A549 (cell line): ENCODE results near the gene WSCD1. TPM values are rescaled to one million over a fixed set of nuclear protein-coding genes. Genes with fewer than 3 reads are reported as not detected.

Experiments used
- ATAC-seq, 2 experiments: fragments of 200-7000 bp in 1 of 2; fragments of >200 bp in 1 of 2; cut with Nextera tagmentation in 1 of 2; cut with Tn5 transposase in 1 of 2; 3 replicates each; pipeline versions ENCODE4 v1.8.0 to v1.9.1; 2018 to 2020; ENCODE audit warnings: mild to moderate bottlenecking in 1 of 2, moderate library complexity in 1 of 2
- CTCF ChIA-PET: fragments of 300-600 bp; sonication (Branson Sonifier 250); formaldehyde crosslinking; extraction: SDS; loops from one replicate; lab custom pipeline; 2021; ENCODE audit warnings: antibody characterized with exemption, inconsistent platforms; lab: Yijun Ruan, JAX
- POLR2A ChIA-PET: fragments of 350-600 bp; formaldehyde crosslinking; extraction: SDS; loops from one replicate; lab custom pipeline; 2021; ENCODE audit warnings: antibody characterized with exemption, inconsistent platforms; lab: Yijun Ruan, JAX
- DNase-seq, 2 experiments: peaks; one replicate each; pipeline versions ENCODE4 v3.0.0 to v3.0.0-alpha.2; 2011 to 2016; ENCODE audit warnings: low read depth in 1 of 2, low spot score in 1 of 2
- FAIRE-seq: peaks from 2 replicates; lab custom pipeline; 2011; peaks lifted over from hg19 to GRCh38; lab: Jason Lieb, UNC
- H3K27ac ChIP-seq, 2 experiments: fragments of >200 bp; sonication (Bioruptor Twin); formaldehyde crosslinking; 3 replicates each; pipeline ENCODE4 v1.5.1; 2016 to 2017
- H3K4me1 ChIP-seq: fragments of >200 bp; sonication (Bioruptor Twin); formaldehyde crosslinking; 3 replicates; pipeline ENCODE4 v1.6.1; 2016
- H3K4me2 ChIP-seq: fragments of >200 bp; sonication (Bioruptor Twin); formaldehyde crosslinking; 3 replicates; pipeline ENCODE4 v1.6.1; 2016
- H3K4me3 ChIP-seq: fragments of >200 bp; sonication (Bioruptor Twin); formaldehyde crosslinking; 3 replicates; pipeline ENCODE4 v1.5.1; 2016
- H3K9me3 ChIP-seq: fragments of >200 bp; sonication (Bioruptor Twin); formaldehyde crosslinking; 3 replicates; pipeline ENCODE4 v1.6.1; 2016
- BHLHE40 ChIP-seq: IDR thresholded peaks from 2 replicates; pipeline ENCODE4 v1.6.1; 2012; ENCODE audit warnings: low read depth, low read length, inconsistent platforms
- CBX2 ChIP-seq: fragments of 200-600 bp; sonication (generic); IDR thresholded peaks from 2 replicates; pipeline ENCODE4 v1.6.1; 2016; ENCODE audit warnings: low read depth, mild to moderate bottlenecking, borderline replicate concordance
- CBX8 ChIP-seq: fragments of 200-600 bp; sonication (generic); IDR thresholded peaks from 2 replicates; pipeline ENCODE4 v1.6.1; 2016
- CEBPB ChIP-seq, 2 experiments: fragments of >200 bp in 1 of 2; sonication (Bioruptor Twin) in 1 of 2; formaldehyde crosslinking in 1 of 2; IDR thresholded peaks; 2 replicates each; pipeline ENCODE4 v1.6.1; 2012 to 2016
- CHD2 ChIP-seq: fragments of 150-350 bp; IDR thresholded peaks from 2 replicates; pipeline ENCODE4 v1.6.1; 2014; ENCODE audit warnings: low read length; ENCODE audit not compliant: partially characterized antibody
- CHD4 ChIP-seq: fragments of 200-600 bp; sonication (generic); IDR thresholded peaks from 2 replicates; pipeline ENCODE4 v1.6.1; 2016; ENCODE audit warnings: antibody characterized with exemption, mild to moderate bottlenecking, borderline replicate concordance
- EHF ChIP-seq: fragments of 250-450 bp; sonication (Bioruptor Pico); IDR thresholded peaks from 2 replicates; pipeline ENCODE4 v1.5.0; 2020; ENCODE audit warnings: mild to moderate bottlenecking
- EP300 ChIP-seq, 2 experiments: fragments of >200 bp; sonication (Bioruptor Twin); formaldehyde crosslinking; IDR thresholded peaks; 2 replicates in 1 of 2; 3 replicates in 1 of 2; pipeline ENCODE4 v1.6.1; 2016 to 2017
- ESRRA ChIP-seq: fragments of 150-350 bp; IDR thresholded peaks from 2 replicates; pipeline ENCODE4 v1.6.1; 2014; ENCODE audit warnings: mild to moderate bottlenecking, low read length, borderline replicate concordance
- GATA3 ChIP-seq: IDR thresholded peaks from 2 replicates; pipeline ENCODE4 v1.6.1; 2012; ENCODE audit warnings: borderline replicate concordance
- HOXB13 ChIP-seq: fragments of 250-450 bp; sonication (Bioruptor Pico); IDR thresholded peaks from 2 replicates; pipeline ENCODE4 v1.5.0; 2020; ENCODE audit warnings: low read depth, mild to moderate bottlenecking, moderate library complexity
- KDM1A ChIP-seq: fragments of 200-600 bp; sonication (generic); IDR thresholded peaks from 2 replicates; pipeline ENCODE4 v1.6.1; 2016; ENCODE audit warnings: low read depth, mild to moderate bottlenecking
- KDM5A ChIP-seq: fragments of 200-600 bp; sonication (generic); IDR thresholded peaks from 2 replicates; pipeline ENCODE4 v1.6.1; 2016; ENCODE audit warnings: antibody characterized with exemption, mild to moderate bottlenecking
- MAFK ChIP-seq: fragments of 450-650 bp; IDR thresholded peaks from 2 replicates; pipeline ENCODE4 v1.6.1; 2014; ENCODE audit not compliant: partially characterized antibody
- MAZ ChIP-seq: fragments of 150-350 bp; IDR thresholded peaks from 2 replicates; pipeline ENCODE4 v1.6.1; 2014; ENCODE audit warnings: antibody characterized with exemption, low read depth, low read length, borderline replicate concordance
- MYC ChIP-seq: IDR thresholded peaks from 2 replicates; pipeline ENCODE4 v1.6.1; 2012; ENCODE audit warnings: mild to moderate bottlenecking, inconsistent platforms, low read length, improper control_type of control experiment, borderline replicate concordance
- PHF8 ChIP-seq: fragments of 200-600 bp; sonication (generic); IDR thresholded peaks from 2 replicates; pipeline ENCODE4 v1.6.1; 2016; ENCODE audit warnings: low read depth, mild to moderate bottlenecking, antibody characterized with exemption, moderate library complexity, borderline replicate concordance
- RAD21 ChIP-seq, 2 experiments: fragments of >200 bp in 1 of 2; sonication (Bioruptor Twin) in 1 of 2; formaldehyde crosslinking in 1 of 2; IDR thresholded peaks in 1 of 2; conservative IDR thresholded peaks in 1 of 2; 2 replicates in 1 of 2; 3 replicates in 1 of 2; pipeline ENCODE4 v1.6.1; 2012 to 2018; ENCODE audit warnings: inconsistent platforms in 1 of 2
- RFX5 ChIP-seq: fragments of 450-650 bp; IDR thresholded peaks from 2 replicates; pipeline ENCODE4 v1.7.1; 2014; ENCODE audit warnings: antibody characterized with exemption, mild to moderate bottlenecking, moderate library complexity
- RNF2 ChIP-seq: fragments of 200-600 bp; sonication (generic); IDR thresholded peaks from 2 replicates; pipeline ENCODE4 v1.6.1; 2016; ENCODE audit warnings: low read depth, mild to moderate bottlenecking, antibody characterized with exemption, moderate library complexity, borderline replicate concordance
- SMC3 ChIP-seq: fragments of >200 bp; sonication (Bioruptor Twin); formaldehyde crosslinking; IDR thresholded peaks from 3 replicates; pipeline ENCODE4 v1.6.1; 2018; ENCODE audit warnings: inconsistent platforms
- TFCP2L1 ChIP-seq: fragments of 250-450 bp; sonication (Bioruptor Pico); IDR thresholded peaks from 2 replicates; pipeline ENCODE4 v1.5.0; 2021; ENCODE audit warnings: mild to moderate bottlenecking
- ZC3H11A ChIP-seq: fragments of 450-650 bp; IDR thresholded peaks from 2 replicates; pipeline ENCODE4 v1.6.1; 2014; ENCODE audit warnings: antibody characterized with exemption, mild to moderate bottlenecking
- ZFP36 ChIP-seq: fragments of 450-650 bp; IDR thresholded peaks from 2 replicates; pipeline ENCODE4 v1.6.1; 2014; ENCODE audit warnings: borderline replicate concordance; ENCODE audit not compliant: partially characterized antibody
- ZSCAN20 ChIP-seq: fragments of 250-450 bp; sonication (Bioruptor Pico); IDR thresholded peaks from 2 replicates; pipeline ENCODE4 v1.8.0; 2022; ENCODE audit warnings: mild to moderate bottlenecking, moderate library complexity
- WGBS: methylation state at CpG from one replicate; pipeline ENCODE4 v1.1.6; 2017; ENCODE audit errors: missing lambda C conversion rate; 5-methylcytosine and 5-hydroxymethylcytosine counted together
- polyA plus RNA-seq, 4 experiments: library from polyadenylated mRNA; depleted of rRNA in 3 of 4; stranded (reverse); fragments of >200 nt; fragmentation: RNase III in 1 of 4; extraction: RNeasy Plus Mini Kit Qiagen cat#74134 plus additional on column Dnase treatment in 1 of 4; gene quantifications; 2 replicates in 3 of 4; 3 replicates in 1 of 4; pipeline ENCODE4 v1.2.3, GENCODE V29; 2011 to 2017
- TF ChIP-seq, protein P1 (sequence below): fragments of 450-650 bp; IDR thresholded peaks from 2 replicates; pipeline ENCODE4 v1.6.1; 2014; ENCODE audit warnings: antibody characterized with exemption
- TF ChIP-seq, protein P2 (sequence below): IDR thresholded peaks from 2 replicates; pipeline ENCODE4 v1.6.1; 2012
- TF ChIP-seq, protein P3 (sequence below): fragments of 250-450 bp; sonication (Bioruptor Pico); IDR thresholded peaks from 2 replicates; pipeline ENCODE4 v1.5.0; 2021; ENCODE audit warnings: mild to moderate bottlenecking, moderate library complexity, borderline replicate concordance

Gene WSCD1
- polyA plus RNA-seq, 2 of the 4 experiments (the other 2 are of a cell fraction): 1.6 TPM

DNA sequence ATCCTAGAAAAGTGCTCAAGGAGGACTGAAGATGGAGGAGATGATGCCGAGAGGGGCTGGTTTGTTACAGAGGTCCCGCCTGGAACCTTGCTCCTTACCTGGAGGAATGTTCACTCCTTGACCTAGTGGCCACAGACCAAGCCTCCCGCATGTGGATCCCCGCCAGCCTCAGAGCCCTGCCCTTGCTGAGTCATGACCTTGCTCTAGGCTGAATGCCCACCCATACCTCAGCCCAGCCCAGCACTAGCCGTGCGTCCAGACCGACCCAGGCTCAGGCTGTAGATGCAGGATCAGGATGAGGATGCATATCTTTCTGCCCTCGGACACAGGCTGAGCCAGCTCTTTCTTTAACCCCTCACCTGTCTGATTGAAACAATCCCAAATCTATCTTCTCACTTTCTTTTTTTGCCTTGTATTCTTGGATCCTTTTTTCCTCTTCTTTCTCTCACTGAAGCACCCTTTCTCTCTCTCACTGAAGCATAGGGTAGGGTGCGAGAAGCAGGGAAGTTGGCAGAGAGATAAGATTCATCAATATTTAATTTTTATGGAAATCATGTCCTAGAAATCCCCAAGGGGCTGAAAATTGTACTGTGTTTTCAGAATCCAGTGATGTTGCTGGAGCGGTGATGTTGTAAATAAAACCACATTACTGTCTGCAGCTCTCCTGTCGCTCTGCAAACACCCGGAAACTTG is 34.9 kb downstream of the WSCD1 start:
- ATAC-seq: 0 out of 6 replicates have a peak, but pooled peaks of 1 of the 2 experiments have one; percentile 22
- WGBS: 50% methylated on average over 12 of the region's 12 CpGs
- 0 out of 3 replicates have a peak, but pooled peaks cover 3% of the 10 kb centered on the region for H3K9me3 ChIP-seq
- POLR2A ChIA-PET: no interaction called here
- CTCF ChIA-PET: interaction anchor here (2.1 kb wide), 1 partner anchor 19 kb away, joined by 4 read pairs; no protein-coding TSS in a partner anchor
- H3K4me1 ChIP-seq: no peaks in the 10 kb centered on the region
- no peak for TF ChIP-seq ESRRA
- no peak for TF ChIP-seq EP300 (IDR thresholded peaks at IDR 0.05)
- TF ChIP-seq HOXB13 (CRISPR knock-in tag): no peak
- no peak for TF ChIP-seq CBX8
- TF ChIP-seq, protein P1, sequence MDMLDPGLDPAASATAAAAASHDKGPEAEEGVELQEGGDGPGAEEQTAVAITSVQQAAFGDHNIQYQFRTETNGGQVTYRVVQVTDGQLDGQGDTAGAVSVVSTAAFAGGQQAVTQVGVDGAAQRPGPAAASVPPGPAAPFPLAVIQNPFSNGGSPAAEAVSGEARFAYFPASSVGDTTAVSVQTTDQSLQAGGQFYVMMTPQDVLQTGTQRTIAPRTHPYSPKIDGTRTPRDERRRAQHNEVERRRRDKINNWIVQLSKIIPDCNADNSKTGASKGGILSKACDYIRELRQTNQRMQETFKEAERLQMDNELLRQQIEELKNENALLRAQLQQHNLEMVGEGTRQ: no peak
- TF ChIP-seq, protein P2, sequence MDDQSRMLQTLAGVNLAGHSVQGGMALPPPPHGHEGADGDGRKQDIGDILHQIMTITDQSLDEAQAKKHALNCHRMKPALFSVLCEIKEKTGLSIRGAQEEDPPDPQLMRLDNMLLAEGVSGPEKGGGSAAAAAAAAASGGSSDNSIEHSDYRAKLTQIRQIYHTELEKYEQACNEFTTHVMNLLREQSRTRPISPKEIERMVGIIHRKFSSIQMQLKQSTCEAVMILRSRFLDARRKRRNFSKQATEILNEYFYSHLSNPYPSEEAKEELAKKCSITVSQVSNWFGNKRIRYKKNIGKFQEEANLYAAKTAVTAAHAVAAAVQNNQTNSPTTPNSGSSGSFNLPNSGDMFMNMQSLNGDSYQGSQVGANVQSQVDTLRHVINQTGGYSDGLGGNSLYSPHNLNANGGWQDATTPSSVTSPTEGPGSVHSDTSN: no peak
- TF ChIP-seq KDM1A: no peak
- TF ChIP-seq SMC3: no peak
- TF ChIP-seq RFX5: no peak
- no peak for TF ChIP-seq CBX2
- TF ChIP-seq CEBPB (IDR thresholded peaks at IDR 0.05): no peak
- TF ChIP-seq CHD2: no peak
- TF ChIP-seq MAZ: no peak
- TF ChIP-seq TFCP2L1 (CRISPR knock-in tag): no peak
- no peak for TF ChIP-seq MAFK
- no peak for TF ChIP-seq ZC3H11A
- TF ChIP-seq BHLHE40: no peak
- no peak for TF ChIP-seq MYC
- TF ChIP-seq GATA3: no peak
- no peak overlapping the region for H3K4me2 ChIP-seq
- H3K4me3 ChIP-seq: no peak overlapping the region
- H3K27ac ChIP-seq: no peak overlapping the region
- FAIRE-seq: no peak
- no peak for DNase-seq

DNA sequence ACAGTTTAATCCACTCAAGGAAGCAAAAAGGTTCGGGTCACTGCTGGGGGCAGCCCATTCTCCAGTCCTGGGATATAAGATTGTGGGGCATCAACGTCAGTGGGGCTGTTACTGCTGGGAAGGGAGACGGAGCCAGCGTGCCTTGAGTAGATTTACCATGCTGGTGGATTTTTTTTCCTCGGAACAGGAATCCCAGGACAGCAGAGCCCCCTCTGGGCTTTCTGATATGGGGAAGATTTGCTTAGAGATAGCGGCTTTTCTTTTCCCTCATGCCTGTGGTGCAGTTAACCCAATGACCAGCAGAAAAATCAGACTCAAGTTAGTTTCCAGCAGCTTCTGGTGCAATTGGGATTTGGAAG is 35.4 kb downstream of the WSCD1 start:
- no peak for DNase-seq
- ChIA-PET CTCF (interaction anchor here (2.1 kb wide), 1 partner anchor 18 kb away, joined by 4 read pairs; no protein-coding TSS in a partner anchor), POLR2A (no interaction called here)
- 59% methylated on average over 6 of the region's 6 CpGs for WGBS
- H3K9me3 ChIP-seq: 0 out of 3 replicates have a peak, but pooled peaks cover 3% of the 10 kb centered on the region
- ATAC-seq: no peak
- peaks cover 4% of the 10 kb centered on the region; the same call in 1 of the 3 replicates for H3K4me1 ChIP-seq
- FAIRE-seq: no peak
- H3K27ac ChIP-seq: no peak overlapping the region
- H3K4me3 ChIP-seq: no peak overlapping the region
- no peak overlapping the region for H3K4me2 ChIP-seq
- no peak for TF ChIP-seq RFX5
- TF ChIP-seq, protein P3, sequence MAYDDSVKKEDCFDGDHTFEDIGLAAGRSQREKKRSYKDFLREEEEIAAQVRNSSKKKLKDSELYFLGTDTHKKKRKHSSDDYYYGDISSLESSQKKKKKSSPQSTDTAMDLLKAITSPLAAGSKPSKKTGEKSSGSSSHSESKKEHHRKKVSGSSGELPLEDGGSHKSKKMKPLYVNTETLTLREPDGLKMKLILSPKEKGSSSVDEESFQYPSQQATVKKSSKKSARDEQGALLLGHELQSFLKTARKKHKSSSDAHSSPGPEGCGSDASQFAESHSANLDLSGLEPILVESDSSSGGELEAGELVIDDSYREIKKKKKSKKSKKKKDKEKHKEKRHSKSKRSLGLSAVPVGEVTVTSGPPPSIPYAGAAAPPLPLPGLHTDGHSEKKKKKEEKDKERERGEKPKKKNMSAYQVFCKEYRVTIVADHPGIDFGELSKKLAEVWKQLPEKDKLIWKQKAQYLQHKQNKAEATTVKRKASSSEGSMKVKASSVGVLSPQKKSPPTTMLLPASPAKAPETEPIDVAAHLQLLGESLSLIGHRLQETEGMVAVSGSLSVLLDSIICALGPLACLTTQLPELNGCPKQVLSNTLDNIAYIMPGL (CRISPR knock-in tag): no peak
- no peak for TF ChIP-seq MAZ
- TF ChIP-seq ZSCAN20 (CRISPR knock-in tag): no peak
- TF ChIP-seq RNF2: no peak
- TF ChIP-seq ZFP36: no peak
- TF ChIP-seq RAD21 (conservative IDR thresholded peaks at IDR 0.05 in 1 of 2, IDR thresholded peaks at IDR 0.05 in 1 of 2): no peak
- TF ChIP-seq CHD4: no peak
- TF ChIP-seq CBX8: no peak
- TF ChIP-seq CBX2: no peak
- TF ChIP-seq BHLHE40: no peak
- TF ChIP-seq KDM5A: no peak
- TF ChIP-seq PHF8: no peak
- no peak for TF ChIP-seq EHF
